Smooth muscle cell (in vitro differentiated cells): Measurements from ENCODE around the gene NRBP1. TPM values are rescaled to one million over a fixed set of nuclear protein-coding genes. Genes with fewer than 3 reads are reported as not detected.
A peak's percentile ranks its signal among the peaks of the same experiment; 100 is the strongest.

ENCODE experiments used
- DNase-seq: peaks from one replicate; lab custom pipeline; 2025; ENCODE audit not compliant: unreplicated experiment; lab: John Stamatoyannopoulos, UW
- H2AFZ ChIP-seq: fragments of 200-600 bp; sonication (generic); 2 replicates; pipeline ENCODE4 v1.6.0; 2016; ENCODE audit warnings: antibody characterized with exemption, low read depth, mild to moderate bottlenecking
- H3F3A ChIP-seq: fragments of 200-600 bp; sonication (generic); 2 replicates; pipeline ENCODE4 v1.6.0; 2017; ENCODE audit warnings: antibody characterized with exemption, low read depth
- H3K27ac ChIP-seq: fragments of 200-600 bp; sonication (generic); 2 replicates; pipeline ENCODE4 v1.5.1; 2016; ENCODE audit warnings: low read depth, mild to moderate bottlenecking
- H3K27me3 ChIP-seq: fragments of 200-600 bp; sonication (generic); 2 replicates; pipeline ENCODE4 v1.6.1; 2016; ENCODE audit warnings: low read depth, mild to moderate bottlenecking
- H3K36me3 ChIP-seq: fragments of 200-600 bp; sonication (generic); 2 replicates; pipeline ENCODE4 v1.5.1; 2016; ENCODE audit warnings: low read depth
- H3K4me1 ChIP-seq: fragments of 200-600 bp; sonication (generic); 2 replicates; pipeline ENCODE4 v1.5.1; 2016; ENCODE audit warnings: low read depth
- H3K4me2 ChIP-seq: fragments of 200-600 bp; sonication (generic); 2 replicates; pipeline ENCODE4 v1.6.0; 2016; ENCODE audit warnings: mild to moderate bottlenecking
- H3K4me3 ChIP-seq: fragments of 200-600 bp; sonication (generic); 2 replicates; pipeline ENCODE4 v1.5.1; 2016; ENCODE audit warnings: mild to moderate bottlenecking
- H3K79me2 ChIP-seq: fragments of 200-600 bp; sonication (generic); 2 replicates; pipeline ENCODE4 v1.6.0; 2016; ENCODE audit warnings: low read depth, mild to moderate bottlenecking
- H3K9ac ChIP-seq: fragments of 200-600 bp; sonication (generic); 2 replicates; pipeline ENCODE4 v1.6.0; 2016; ENCODE audit warnings: low read depth
- H3K9me3 ChIP-seq: fragments of 200-600 bp; sonication (generic); replicated peaks from 2 replicates; pipeline ENCODE4 v1.5.1; 2016; ENCODE audit warnings: low read depth
- H4K20me1 ChIP-seq: fragments of 200-600 bp; sonication (generic); 2 replicates; pipeline ENCODE4 v1.6.0; 2016; ENCODE audit warnings: low read depth
- WGBS: methylation state at CpG from one replicate; pipeline ENCODE4 v1.1.7; 2016; ENCODE audit warnings: low lambda C conversion rate; 5-methylcytosine and 5-hydroxymethylcytosine counted together
- polyA plus RNA-seq: library from polyadenylated mRNA; unstranded; fragments of >200 nt; fragmentation: Nextera tagmentation; extraction: Ambion mirVana; gene quantifications from 2 replicates; pipeline ENCODE4 v1.2.1, GENCODE V29; 2016
- total RNA-seq: library from RNA; depleted of rRNA; stranded (reverse); fragments of >200 nt; gene quantifications from 2 replicates; pipeline ENCODE4 v1.2.3, GENCODE V29; 2014
- TF ChIP-seq, protein P1 (sequence below): fragments of 200-600 bp; sonication (generic); IDR thresholded peaks from 2 replicates; pipeline ENCODE4 v1.5.1; 2017; ENCODE audit warnings: borderline replicate concordance, mild to moderate bottlenecking, antibody characterized with exemption; ENCODE audit not compliant: insufficient read depth, poor library complexity, severe bottlenecking

NRBP1 gene
- 134 and 145 TPM in 2 replicates for total RNA-seq
- polyA plus RNA-seq = 195 and 197 TPM in 2 replicates

DNA sequence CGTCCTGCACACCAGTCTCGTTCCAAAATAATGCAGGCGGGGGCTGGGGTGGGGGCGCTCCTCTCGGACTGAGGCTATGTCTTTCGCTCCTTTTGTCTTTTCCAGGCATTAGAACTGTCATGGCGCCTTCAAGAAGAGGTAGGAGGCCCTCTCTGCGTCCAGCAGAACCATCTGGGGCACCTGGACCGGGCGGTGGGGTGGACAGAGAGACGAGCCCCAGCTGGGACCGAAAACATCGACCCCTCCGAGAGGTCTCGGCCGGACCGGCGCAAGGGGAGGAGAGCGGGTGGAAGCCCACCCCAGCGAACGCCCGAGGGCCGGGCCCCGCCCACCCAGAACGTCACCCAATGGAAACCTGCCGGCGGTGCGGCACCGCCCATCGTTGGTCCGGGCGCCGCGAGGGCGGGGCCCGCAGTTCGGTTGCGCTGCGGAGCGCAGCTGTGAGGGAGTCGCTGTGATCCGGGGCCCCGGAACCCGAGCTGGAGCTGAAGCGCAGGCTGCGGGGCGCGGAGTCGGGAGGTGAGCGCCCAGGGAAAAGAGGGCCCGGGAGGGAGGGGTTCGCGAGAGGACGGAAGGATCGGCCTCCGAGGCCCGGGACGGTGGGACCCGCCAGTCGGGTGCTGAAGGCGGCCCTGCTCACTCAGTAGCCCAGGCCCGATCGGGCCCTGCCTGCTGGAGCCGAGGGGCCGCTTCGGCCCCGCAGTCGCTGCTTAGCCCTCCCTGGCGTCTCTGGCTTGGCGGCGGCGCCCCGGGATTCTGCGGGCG lies at the start of gene NRBP1:
Gene NRBP1, plus strand, starts transcription at position 419 of the 765 bp plus-strand sequence. CDS start 4,643 bp downstream, outside the sequence.
- Histone ChIP-seq H3K4me1 (peaks cover 21% of the 10 kb centered on the region), H3K9ac (peak within 1 kb of the TSS; percentile 94), H3K9me3 (no peaks in the 10 kb centered on the region), H3K4me3 (peak within 1 kb of the TSS; percentile 92), H3K27me3 (no peaks in the 10 kb centered on the region), H3K36me3 (peaks cover 2% of the 10 kb centered on the region), H3K4me2 (peak within 1 kb of the TSS; percentile 92), H3K79me2 (peaks cover 37% of the 10 kb centered on the region), H3F3A (peaks cover 8% of the 10 kb centered on the region), H3K27ac (peak within 1 kb of the TSS; percentile 92), H2AFZ (peak within 1 kb of the TSS; percentile 96), H4K20me1 (peaks cover 44% of the 10 kb centered on the region)
- WGBS = 2% methylated on average over 51 of the region's 75 CpGs
- peak; percentile 91 for DNase-seq
- TF ChIP-seq, protein P1, sequence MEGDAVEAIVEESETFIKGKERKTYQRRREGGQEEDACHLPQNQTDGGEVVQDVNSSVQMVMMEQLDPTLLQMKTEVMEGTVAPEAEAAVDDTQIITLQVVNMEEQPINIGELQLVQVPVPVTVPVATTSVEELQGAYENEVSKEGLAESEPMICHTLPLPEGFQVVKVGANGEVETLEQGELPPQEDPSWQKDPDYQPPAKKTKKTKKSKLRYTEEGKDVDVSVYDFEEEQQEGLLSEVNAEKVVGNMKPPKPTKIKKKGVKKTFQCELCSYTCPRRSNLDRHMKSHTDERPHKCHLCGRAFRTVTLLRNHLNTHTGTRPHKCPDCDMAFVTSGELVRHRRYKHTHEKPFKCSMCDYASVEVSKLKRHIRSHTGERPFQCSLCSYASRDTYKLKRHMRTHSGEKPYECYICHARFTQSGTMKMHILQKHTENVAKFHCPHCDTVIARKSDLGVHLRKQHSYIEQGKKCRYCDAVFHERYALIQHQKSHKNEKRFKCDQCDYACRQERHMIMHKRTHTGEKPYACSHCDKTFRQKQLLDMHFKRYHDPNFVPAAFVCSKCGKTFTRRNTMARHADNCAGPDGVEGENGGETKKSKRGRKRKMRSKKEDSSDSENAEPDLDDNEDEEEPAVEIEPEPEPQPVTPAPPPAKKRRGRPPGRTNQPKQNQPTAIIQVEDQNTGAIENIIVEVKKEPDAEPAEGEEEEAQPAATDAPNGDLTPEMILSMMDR = no peak

DNA sequence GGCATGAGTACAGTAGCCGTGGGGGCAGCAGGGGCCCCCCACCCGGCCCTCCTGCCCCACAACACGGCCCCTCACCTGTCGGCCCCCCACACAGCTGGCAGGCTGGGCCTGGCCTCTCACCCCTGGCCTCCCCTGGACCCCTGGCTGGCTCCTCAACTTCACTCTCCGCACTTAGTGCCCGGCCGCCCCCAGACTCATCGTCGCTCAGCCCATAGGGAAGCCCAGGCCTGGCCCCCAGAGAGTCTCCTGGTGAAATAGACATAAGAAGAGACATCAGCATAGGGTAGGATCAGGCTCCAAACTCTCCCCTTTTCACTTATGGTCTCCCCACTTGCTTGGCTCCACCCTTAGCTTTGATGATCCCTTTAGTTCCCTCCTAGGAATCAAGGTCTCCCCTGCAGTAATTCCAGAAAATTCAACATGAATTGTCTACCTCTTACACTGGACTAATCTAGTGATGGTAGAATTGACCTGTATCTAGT lies 49.6 kb upstream of the NRBP1 start:
- WGBS = 93% methylated on average over 6 of the region's 9 CpGs
- Histone ChIP-seq H3K4me2 (peak overlapping the region; percentile 98), H3K9me3 (no peaks in the 10 kb centered on the region), H3K4me3 (peak overlapping the region; percentile 78), H3K79me2 (peaks cover 19% of the 10 kb centered on the region), H2AFZ (no peak overlapping the region), H3K27ac (peak overlapping the region; percentile 94), H3K36me3 (no peaks in the 10 kb centered on the region), H3F3A (peaks cover 3% of the 10 kb centered on the region), H3K9ac (peak overlapping the region; percentile 97), H3K4me1 (peaks cover 7% of the 10 kb centered on the region), H3K27me3 (no peaks in the 10 kb centered on the region), H4K20me1 (no peaks in the 10 kb centered on the region)
- TF ChIP-seq, protein P1 = no peak
- DNase-seq = no peak

DNA sequence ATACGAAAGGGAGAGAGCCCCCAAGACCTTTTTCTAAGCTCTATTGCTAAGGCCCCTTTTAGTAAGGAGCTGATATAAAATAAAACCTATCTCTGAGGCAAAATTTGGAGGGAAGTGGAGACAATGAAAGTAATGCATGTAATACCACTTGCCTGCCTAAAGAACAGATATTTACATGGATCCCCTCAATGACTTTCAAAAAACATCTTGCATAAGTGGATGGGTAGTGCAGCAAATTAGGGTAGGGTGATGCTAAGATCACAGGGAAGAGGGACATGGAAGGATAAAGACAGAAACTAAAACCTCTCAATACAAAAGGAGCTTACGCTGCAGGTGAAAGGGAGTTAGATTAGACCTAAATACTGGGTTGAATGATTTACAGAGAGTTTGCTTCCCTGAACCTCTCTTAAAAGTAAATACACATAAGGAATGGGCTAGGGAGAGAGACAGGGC lies 49.0 kb upstream of the NRBP1 start:
- H3K79me2 ChIP-seq = peaks cover 19% of the 10 kb centered on the region
- no peak overlapping the region for H2AFZ ChIP-seq
- DNase-seq = no peak
- H3K4me3 ChIP-seq = peak overlapping the region; percentile 78
- 87% methylated on average over 2 of the region's 2 CpGs for WGBS
- H3F3A ChIP-seq = peaks cover 3% of the 10 kb centered on the region
- H3K27me3 ChIP-seq = no peaks in the 10 kb centered on the region
- peak overlapping the region; percentile 94 for H3K27ac ChIP-seq
- H3K9ac ChIP-seq = peak overlapping the region; percentile 97
- peak overlapping the region; percentile 98 for H3K4me2 ChIP-seq
- TF ChIP-seq, protein P1 = no peak
- H3K36me3 ChIP-seq = peaks cover 4% of the 10 kb centered on the region
- no peaks in the 10 kb centered on the region for H3K9me3 ChIP-seq
- H4K20me1 ChIP-seq = no peaks in the 10 kb centered on the region
- peaks cover 7% of the 10 kb centered on the region for H3K4me1 ChIP-seq
